Neural progenitor cell (in vitro differentiated cells): ENCODE results near the gene LYVE1. TPM values are rescaled to one million over a fixed set of nuclear protein-coding genes. Genes with fewer than 3 reads are reported as not detected.

Source experiments
- DNase-seq: peaks from one replicate; pipeline ENCODE4 v3.0.0-alpha.2; 2016; ENCODE audit warnings: low spot score
- H2AFZ ChIP-seq: fragments of 200-600 bp; sonication (generic); replicated peaks from 2 replicates; pipeline ENCODE4 v1.6.1; 2016; ENCODE audit warnings: antibody characterized with exemption
- H3F3A ChIP-seq: fragments of 200-600 bp; sonication (generic); 2 replicates; pipeline ENCODE4 v1.6.1; 2016; ENCODE audit warnings: antibody characterized with exemption, low read depth
- H3K27ac ChIP-seq: fragments of 200-600 bp; sonication (generic); 2 replicates; pipeline ENCODE4 v1.5.1; 2016; ENCODE audit warnings: mild to moderate bottlenecking
- H3K27me3 ChIP-seq: fragments of 200-600 bp; sonication (generic); 2 replicates; pipeline ENCODE4 v1.6.1; 2016; ENCODE audit warnings: mild to moderate bottlenecking, moderate library complexity
- H3K36me3 ChIP-seq: fragments of 200-600 bp; sonication (generic); 2 replicates; pipeline ENCODE4 v1.5.1; 2016
- H3K4me1 ChIP-seq: fragments of 200-600 bp; sonication (generic); 2 replicates; pipeline ENCODE4 v1.6.1; 2016; ENCODE audit warnings: mixed run types
- H3K4me2 ChIP-seq: fragments of 200-600 bp; sonication (generic); 2 replicates; pipeline ENCODE4 v1.6.1; 2016
- H3K4me3 ChIP-seq: fragments of 200-600 bp; sonication (generic); 2 replicates; pipeline ENCODE4 v1.5.1; 2016
- H3K79me2 ChIP-seq: fragments of 200-600 bp; sonication (generic); 2 replicates; pipeline ENCODE4 v1.6.1; 2016; ENCODE audit warnings: low read depth
- H3K9ac ChIP-seq: fragments of 200-600 bp; sonication (generic); 2 replicates; pipeline ENCODE4 v1.6.1; 2016
- H3K9me3 ChIP-seq: fragments of 200-600 bp; sonication (generic); 2 replicates; pipeline ENCODE4 v1.5.1; 2016; ENCODE audit warnings: low read depth
- H4K20me1 ChIP-seq: fragments of 200-600 bp; sonication (generic); 2 replicates; pipeline ENCODE4 v1.6.1; 2016; ENCODE audit warnings: low read depth
- H3K27ac Mint-ChIP-seq: 3 replicates; pipeline ENCODE4 v1.8.0; 2021; ENCODE audit warnings: mixed read lengths
- H3K27me3 Mint-ChIP-seq: 2 replicates; pipeline ENCODE4 v1.8.0; 2022; ENCODE audit warnings: low read depth, mild to moderate bottlenecking, inconsistent platforms, moderate library complexity, mixed read lengths; ENCODE audit not compliant: insufficient read depth
- H3K36me3 Mint-ChIP-seq: 3 replicates; pipeline ENCODE4 v1.8.0; 2021; ENCODE audit warnings: mixed read lengths
- H3K4me1 Mint-ChIP-seq: 3 replicates; pipeline ENCODE4 v1.8.0; 2021; ENCODE audit warnings: mixed read lengths
- H3K4me3 Mint-ChIP-seq: 3 replicates; pipeline ENCODE4 v1.8.0; 2021; ENCODE audit warnings: mild to moderate bottlenecking, moderate library complexity, mixed read lengths
- H3K9me3 Mint-ChIP-seq: 3 replicates; pipeline ENCODE4 v1.8.0; 2020; ENCODE audit warnings: mixed read lengths
- EZH2 ChIP-seq: fragments of 200-600 bp; sonication (generic); IDR thresholded peaks from 2 replicates; pipeline ENCODE4 v1.6.1; 2017; ENCODE audit warnings: antibody characterized with exemption, mild to moderate bottlenecking, moderate library complexity
- EZH2phosphoT487 ChIP-seq: fragments of 200-600 bp; sonication (generic); IDR thresholded peaks from 2 replicates; pipeline ENCODE4 v1.6.1; 2017; ENCODE audit warnings: antibody characterized with exemption
- total RNA-seq: library from RNA; depleted of rRNA; stranded (reverse); fragments of >200 nt; gene quantifications from 2 replicates; pipeline ENCODE4 v1.2.3, GENCODE V29; 2015; ENCODE audit warnings: low replicate concordance
- TF ChIP-seq, protein P1 (sequence below): fragments of 200-600 bp; sonication (generic); IDR thresholded peaks from 2 replicates; pipeline ENCODE4 v1.5.1; 2017; ENCODE audit warnings: antibody characterized with exemption, mild to moderate bottlenecking

Gene LYVE1
- total RNA-seq, 1 donor from 2014 or later, result 0.51 TPM

DNA sequence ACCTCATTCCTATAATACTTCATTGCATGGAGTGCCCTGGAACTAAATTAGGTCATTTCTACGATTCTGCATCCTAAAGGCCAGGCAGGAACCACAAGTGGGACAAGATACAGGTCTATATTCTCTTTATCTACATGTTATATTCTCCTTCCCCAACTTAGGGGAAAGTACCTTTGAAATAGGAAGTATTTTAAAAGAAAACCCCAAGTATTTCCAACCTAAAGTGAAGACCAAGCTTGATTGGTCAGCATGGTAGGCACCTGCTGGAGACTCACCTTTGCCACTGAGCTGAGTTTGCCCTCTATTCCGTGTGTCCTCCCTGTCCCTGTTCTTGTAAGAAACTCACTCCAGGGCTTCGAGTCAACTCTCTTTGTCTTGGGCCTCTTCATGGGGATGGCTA lies 11.2 kb upstream of the LYVE1 start:
- H3K4me3 ChIP-seq, result no peak overlapping the region
- peaks cover 11% of the 10 kb centered on the region for H3K4me1 ChIP-seq
- Mint-ChIP-seq H3K4me3 (no peak overlapping the region), H3K27ac (no peak overlapping the region), H3K9me3 (no peaks in the 10 kb centered on the region), H3K27me3 (peaks cover 3% of the 10 kb centered on the region), H3K4me1 (peaks cover 14% of the 10 kb centered on the region), H3K36me3 (peaks cover 4% of the 10 kb centered on the region)
- no peak for DNase-seq
- no peaks in the 10 kb centered on the region for H3K36me3 ChIP-seq
- no peak overlapping the region for H2AFZ ChIP-seq
- H3K27ac ChIP-seq, result no peak overlapping the region
- no peak for TF ChIP-seq EZH2phosphoT487
- no peak for TF ChIP-seq EZH2
- H3F3A ChIP-seq, result peaks cover 8% of the 10 kb centered on the region
- H3K9ac ChIP-seq, result no peak overlapping the region
- no peaks in the 10 kb centered on the region for H3K9me3 ChIP-seq
- H3K79me2 ChIP-seq, result no peaks in the 10 kb centered on the region
- no peak overlapping the region for H3K4me2 ChIP-seq
- H4K20me1 ChIP-seq, result no peaks in the 10 kb centered on the region
- H3K27me3 ChIP-seq, result no peaks in the 10 kb centered on the region

DNA sequence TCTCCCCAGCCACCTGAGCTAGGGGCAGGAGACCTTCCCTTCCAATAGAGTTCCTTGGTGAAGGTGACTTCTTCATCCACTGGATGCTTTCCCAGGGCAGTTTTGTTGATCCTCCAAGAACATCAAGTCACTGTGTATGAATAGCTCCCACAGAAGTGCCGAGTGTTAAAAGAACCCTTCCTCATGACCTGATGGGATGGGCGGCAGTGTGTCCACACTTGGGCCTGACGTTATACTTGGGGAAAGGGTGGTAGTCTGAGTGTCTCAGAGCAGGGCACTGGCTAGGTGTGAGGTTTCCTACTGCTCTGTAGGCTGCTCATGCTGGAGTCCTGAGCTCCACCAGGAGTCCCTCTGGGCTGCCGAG lies 7.6 kb upstream of the LYVE1 start:
- H3K9ac ChIP-seq, result no peak overlapping the region
- H3K4me3 ChIP-seq, result no peak overlapping the region
- H4K20me1 ChIP-seq, result no peaks in the 10 kb centered on the region
- no peak for DNase-seq
- H3K27me3 ChIP-seq, result no peaks in the 10 kb centered on the region
- no peak overlapping the region for H3K27ac Mint-ChIP-seq
- peaks cover 2% of the 10 kb centered on the region for H3K27me3 Mint-ChIP-seq
- no peak overlapping the region for H3K4me3 Mint-ChIP-seq
- no peaks in the 10 kb centered on the region for H3K9me3 ChIP-seq
- H3K9me3 Mint-ChIP-seq, result no peaks in the 10 kb centered on the region
- H3F3A ChIP-seq, result peaks cover 8% of the 10 kb centered on the region
- no peaks in the 10 kb centered on the region for H3K79me2 ChIP-seq
- no peak overlapping the region for H3K27ac ChIP-seq
- H3K4me1 ChIP-seq, result peaks cover 17% of the 10 kb centered on the region
- H2AFZ ChIP-seq, result no peak overlapping the region
- H3K4me2 ChIP-seq, result no peak overlapping the region
- TF ChIP-seq EZH2 (no peak), EZH2phosphoT487 (no peak)
- TF ChIP-seq, protein P1, sequence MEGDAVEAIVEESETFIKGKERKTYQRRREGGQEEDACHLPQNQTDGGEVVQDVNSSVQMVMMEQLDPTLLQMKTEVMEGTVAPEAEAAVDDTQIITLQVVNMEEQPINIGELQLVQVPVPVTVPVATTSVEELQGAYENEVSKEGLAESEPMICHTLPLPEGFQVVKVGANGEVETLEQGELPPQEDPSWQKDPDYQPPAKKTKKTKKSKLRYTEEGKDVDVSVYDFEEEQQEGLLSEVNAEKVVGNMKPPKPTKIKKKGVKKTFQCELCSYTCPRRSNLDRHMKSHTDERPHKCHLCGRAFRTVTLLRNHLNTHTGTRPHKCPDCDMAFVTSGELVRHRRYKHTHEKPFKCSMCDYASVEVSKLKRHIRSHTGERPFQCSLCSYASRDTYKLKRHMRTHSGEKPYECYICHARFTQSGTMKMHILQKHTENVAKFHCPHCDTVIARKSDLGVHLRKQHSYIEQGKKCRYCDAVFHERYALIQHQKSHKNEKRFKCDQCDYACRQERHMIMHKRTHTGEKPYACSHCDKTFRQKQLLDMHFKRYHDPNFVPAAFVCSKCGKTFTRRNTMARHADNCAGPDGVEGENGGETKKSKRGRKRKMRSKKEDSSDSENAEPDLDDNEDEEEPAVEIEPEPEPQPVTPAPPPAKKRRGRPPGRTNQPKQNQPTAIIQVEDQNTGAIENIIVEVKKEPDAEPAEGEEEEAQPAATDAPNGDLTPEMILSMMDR, result no peak
- H3K36me3 Mint-ChIP-seq, result peaks cover 4% of the 10 kb centered on the region
- no peaks in the 10 kb centered on the region for H3K36me3 ChIP-seq
- peaks cover 17% of the 10 kb centered on the region for H3K4me1 Mint-ChIP-seq

DNA sequence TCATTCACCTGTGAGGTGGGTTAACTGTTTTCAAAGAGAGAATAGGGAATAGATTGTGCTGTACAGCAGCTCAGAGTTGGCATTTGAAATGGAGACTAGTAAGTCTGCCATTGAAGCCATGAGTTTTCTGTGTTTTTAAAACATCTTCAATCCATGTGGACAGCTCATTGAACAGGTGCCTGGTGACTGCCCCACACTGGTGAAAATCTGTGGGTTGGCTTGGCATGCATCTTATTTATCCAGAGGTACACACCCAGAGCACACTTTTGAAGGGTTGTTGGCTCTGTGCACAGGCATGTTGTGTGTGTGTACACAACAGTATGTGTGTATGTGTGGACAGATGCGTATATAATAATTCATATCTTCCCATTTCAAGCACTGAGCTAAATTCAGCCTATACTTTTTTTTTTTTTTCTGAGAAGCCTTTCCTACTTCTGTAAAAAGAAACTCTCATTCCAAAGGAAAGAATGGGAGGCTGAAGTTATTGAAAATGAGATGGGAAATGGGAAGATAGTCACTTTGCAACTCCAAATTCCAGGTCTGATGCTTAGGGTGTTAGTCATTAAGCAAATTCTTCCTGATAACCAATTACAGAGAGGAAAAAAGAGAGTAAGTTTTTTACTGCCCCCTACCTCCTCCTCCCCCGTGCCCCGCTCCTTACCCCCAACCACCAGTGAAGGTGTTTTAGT lies 7.0 kb upstream of the LYVE1 start:
- H3F3A ChIP-seq, result peaks cover 8% of the 10 kb centered on the region
- peaks cover 17% of the 10 kb centered on the region for H3K4me1 ChIP-seq
- Mint-ChIP-seq H3K27me3 (peaks cover 2% of the 10 kb centered on the region), H3K9me3 (no peaks in the 10 kb centered on the region), H3K4me1 (peaks cover 17% of the 10 kb centered on the region), H3K36me3 (peaks cover 4% of the 10 kb centered on the region), H3K4me3 (no peak overlapping the region), H3K27ac (no peak overlapping the region)
- no peaks in the 10 kb centered on the region for H3K79me2 ChIP-seq
- no peaks in the 10 kb centered on the region for H3K27me3 ChIP-seq
- DNase-seq, result no peak
- no peak overlapping the region for H3K4me3 ChIP-seq
- no peak overlapping the region for H3K4me2 ChIP-seq
- TF ChIP-seq EZH2phosphoT487, result no peak
- TF ChIP-seq, protein P1, result no peak
- no peak for TF ChIP-seq EZH2
- no peaks in the 10 kb centered on the region for H3K36me3 ChIP-seq
- H2AFZ ChIP-seq, result no peak overlapping the region
- H4K20me1 ChIP-seq, result no peaks in the 10 kb centered on the region
- H3K9ac ChIP-seq, result no peak overlapping the region
- H3K9me3 ChIP-seq, result no peaks in the 10 kb centered on the region
- no peak overlapping the region for H3K27ac ChIP-seq

DNA sequence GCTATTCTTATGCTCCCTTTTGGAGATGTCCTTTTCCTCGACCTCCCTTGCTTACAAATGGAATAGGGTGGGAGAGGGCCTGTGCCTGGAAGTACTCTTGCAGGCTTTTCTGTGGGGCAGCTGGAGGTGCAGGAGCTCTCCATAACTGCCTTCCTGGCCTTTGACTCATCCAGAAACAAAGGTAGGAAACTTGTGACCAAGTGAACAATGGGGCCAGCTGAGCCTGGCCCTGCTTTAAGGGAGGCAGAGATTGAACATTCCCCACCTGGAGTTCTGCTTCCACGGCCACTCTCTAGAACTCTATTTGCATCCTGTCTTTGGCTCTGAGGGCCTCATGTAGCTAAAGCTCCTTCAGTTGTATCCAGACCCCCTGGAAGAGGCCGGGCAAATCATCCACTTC lies 5.1 kb upstream of the LYVE1 start:
- Histone ChIP-seq H2AFZ (no peak overlapping the region), H3K27me3 (no peaks in the 10 kb centered on the region), H3K9ac (no peak overlapping the region), H3K4me1 (peaks cover 9% of the 10 kb centered on the region), H3K4me3 (no peak overlapping the region), H3K9me3 (no peaks in the 10 kb centered on the region), H3K79me2 (no peaks in the 10 kb centered on the region), H3K36me3 (no peaks in the 10 kb centered on the region), H3F3A (no peaks in the 10 kb centered on the region), H3K4me2 (no peak overlapping the region), H4K20me1 (no peaks in the 10 kb centered on the region), H3K27ac (no peak overlapping the region)
- no peak overlapping the region for H3K27ac Mint-ChIP-seq
- DNase-seq, result no peak
- no peak overlapping the region for H3K4me3 Mint-ChIP-seq
- no peaks in the 10 kb centered on the region for H3K9me3 Mint-ChIP-seq
- TF ChIP-seq, protein P1, result no peak
- TF ChIP-seq EZH2phosphoT487, result no peak
- TF ChIP-seq EZH2, result no peak
- peaks cover 2% of the 10 kb centered on the region for H3K36me3 Mint-ChIP-seq
- peaks cover 7% of the 10 kb centered on the region for H3K4me1 Mint-ChIP-seq
- H3K27me3 Mint-ChIP-seq, result no peaks in the 10 kb centered on the region
